WERI-Rb-1 (cell line): ENCODE results near the gene BCL2.
"Not testable (repeated sequence)": the region's sequence is repeated elsewhere in the genome, so short reads cannot be mapped to it uniquely, and the experiment has no call there.

ENCODE experiments used
- DNase-seq: peaks from one replicate; pipeline ENCODE4 v3.0.0-alpha.2; 2020
- H3K27ac ChIP-seq: fragments of 250-450 bp; sonication (Bioruptor Pico); 2 replicates; pipeline ENCODE4 v1.5.1; 2020; ENCODE audit warnings: mild to moderate bottlenecking, moderate library complexity
- H3K27me3 ChIP-seq: fragments of 250-450 bp; sonication (Bioruptor Pico); 2 replicates; pipeline ENCODE4 v1.5.1; 2021; ENCODE audit warnings: mild to moderate bottlenecking, low read depth, moderate library complexity; ENCODE audit not compliant: insufficient read depth, severe bottlenecking
- H3K36me3 ChIP-seq: fragments of 250-450 bp; sonication (Bioruptor Pico); 2 replicates; pipeline ENCODE4 v1.5.1; 2020; ENCODE audit warnings: mild to moderate bottlenecking, moderate library complexity
- H3K4me3 ChIP-seq: 2 replicates; pipeline ENCODE4 v1.5.1; 2011; ENCODE audit warnings: low read depth, mild to moderate bottlenecking, control low read depth, low read length
- H3K9me3 ChIP-seq: fragments of 250-450 bp; sonication (Bioruptor Pico); 2 replicates; pipeline ENCODE4 v1.5.1; 2021; ENCODE audit warnings: mild to moderate bottlenecking, moderate library complexity; ENCODE audit not compliant: severe bottlenecking
- TF ChIP-seq, protein P1 (sequence below): IDR thresholded peaks from 2 replicates; pipeline ENCODE4 v1.5.1; 2011; ENCODE audit warnings: low read depth, mild to moderate bottlenecking, control low read depth, inconsistent platforms, low read length

Gene BCL2

DNA sequence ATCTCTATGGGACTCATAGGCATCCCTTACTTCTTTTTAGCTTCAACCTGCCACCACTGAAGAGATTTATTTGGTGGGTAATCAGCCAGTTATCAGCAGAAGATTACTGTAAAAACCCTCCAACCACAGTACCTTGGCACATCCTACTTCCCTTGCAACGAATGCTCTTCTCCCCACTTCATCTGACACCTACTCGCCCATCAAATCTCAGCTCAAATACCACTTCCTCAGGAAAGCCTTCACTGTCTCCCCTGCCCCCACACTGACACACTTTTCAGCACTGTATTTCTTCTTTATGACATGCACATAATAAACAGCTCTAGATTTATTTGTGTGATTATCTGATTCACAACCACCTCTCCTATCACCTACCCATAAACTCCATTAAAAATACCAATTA is 44.4 kb upstream of the BCL2 start:
- no peak for DNase-seq
- Histone ChIP-seq H3K27ac (no peak overlapping the region), H3K36me3 (peaks cover 33% of the 10 kb centered on the region), H3K4me3 (no peak overlapping the region), H3K27me3 (no peaks in the 10 kb centered on the region), H3K9me3 (no peaks in the 10 kb centered on the region)
- TF ChIP-seq, protein P1, sequence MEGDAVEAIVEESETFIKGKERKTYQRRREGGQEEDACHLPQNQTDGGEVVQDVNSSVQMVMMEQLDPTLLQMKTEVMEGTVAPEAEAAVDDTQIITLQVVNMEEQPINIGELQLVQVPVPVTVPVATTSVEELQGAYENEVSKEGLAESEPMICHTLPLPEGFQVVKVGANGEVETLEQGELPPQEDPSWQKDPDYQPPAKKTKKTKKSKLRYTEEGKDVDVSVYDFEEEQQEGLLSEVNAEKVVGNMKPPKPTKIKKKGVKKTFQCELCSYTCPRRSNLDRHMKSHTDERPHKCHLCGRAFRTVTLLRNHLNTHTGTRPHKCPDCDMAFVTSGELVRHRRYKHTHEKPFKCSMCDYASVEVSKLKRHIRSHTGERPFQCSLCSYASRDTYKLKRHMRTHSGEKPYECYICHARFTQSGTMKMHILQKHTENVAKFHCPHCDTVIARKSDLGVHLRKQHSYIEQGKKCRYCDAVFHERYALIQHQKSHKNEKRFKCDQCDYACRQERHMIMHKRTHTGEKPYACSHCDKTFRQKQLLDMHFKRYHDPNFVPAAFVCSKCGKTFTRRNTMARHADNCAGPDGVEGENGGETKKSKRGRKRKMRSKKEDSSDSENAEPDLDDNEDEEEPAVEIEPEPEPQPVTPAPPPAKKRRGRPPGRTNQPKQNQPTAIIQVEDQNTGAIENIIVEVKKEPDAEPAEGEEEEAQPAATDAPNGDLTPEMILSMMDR: no peak

DNA sequence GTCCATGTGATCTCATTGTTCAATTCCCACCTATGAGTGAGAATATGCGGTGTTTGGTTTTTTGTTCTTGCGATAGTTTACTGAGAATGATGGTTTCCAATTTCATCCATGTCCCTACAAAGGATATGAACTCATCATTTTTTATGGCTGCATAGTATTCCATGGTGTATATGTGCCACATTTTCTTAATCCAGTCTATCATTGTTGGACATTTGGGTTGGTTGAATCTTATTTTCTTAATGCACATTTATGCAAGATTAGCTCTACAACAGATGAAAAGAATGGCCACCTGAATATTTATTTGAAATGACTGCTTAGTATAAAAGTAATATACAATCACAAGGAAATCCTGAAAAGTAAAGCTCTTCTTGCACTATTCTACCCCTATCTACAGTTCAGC is 43.9 kb upstream of the BCL2 start:
- H3K27ac ChIP-seq, H3K27me3 ChIP-seq, DNase-seq, H3K4me3 ChIP-seq, H3K9me3 ChIP-seq: not testable (repeated sequence)
- H3K36me3 ChIP-seq: peaks cover 38% of the 10 kb centered on the region

DNA sequence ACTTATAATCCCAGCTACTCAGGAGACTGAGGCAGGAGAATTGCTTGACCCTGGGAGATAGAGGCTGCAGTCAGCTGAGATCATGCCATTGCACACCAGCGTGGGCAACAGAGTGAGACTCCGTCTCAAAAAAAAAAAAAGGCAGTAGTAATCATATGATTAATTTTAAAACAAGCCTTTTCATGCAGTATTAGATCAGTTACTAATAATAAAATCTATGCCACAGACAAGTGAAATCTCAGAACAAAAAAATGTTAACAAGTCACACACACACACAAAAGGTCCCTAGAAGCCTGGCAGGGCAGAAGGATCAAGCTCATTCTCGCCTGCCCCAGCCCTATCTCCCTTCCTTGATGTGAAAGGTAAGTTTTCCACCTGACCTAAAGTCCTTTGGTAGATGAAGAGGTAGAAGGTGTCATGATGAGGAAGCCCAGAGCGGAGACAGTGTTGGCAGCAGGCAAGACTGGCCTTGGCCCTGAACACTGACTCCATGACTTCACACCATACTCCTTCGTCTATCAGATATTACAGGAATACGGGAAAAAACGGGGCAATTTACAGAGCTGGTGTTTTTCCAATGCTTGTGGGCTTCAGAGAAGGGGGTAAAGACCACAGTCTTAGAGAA is 36.8 kb upstream of the BCL2 start:
- H3K36me3 ChIP-seq: peaks cover 86% of the 10 kb centered on the region
- H3K4me3 ChIP-seq: no peak overlapping the region
- DNase-seq: no peak
- H3K27ac ChIP-seq: no peak overlapping the region
- TF ChIP-seq, protein P1: no peak
- H3K27me3 ChIP-seq: no peaks in the 10 kb centered on the region
- H3K9me3 ChIP-seq: no peaks in the 10 kb centered on the region

DNA sequence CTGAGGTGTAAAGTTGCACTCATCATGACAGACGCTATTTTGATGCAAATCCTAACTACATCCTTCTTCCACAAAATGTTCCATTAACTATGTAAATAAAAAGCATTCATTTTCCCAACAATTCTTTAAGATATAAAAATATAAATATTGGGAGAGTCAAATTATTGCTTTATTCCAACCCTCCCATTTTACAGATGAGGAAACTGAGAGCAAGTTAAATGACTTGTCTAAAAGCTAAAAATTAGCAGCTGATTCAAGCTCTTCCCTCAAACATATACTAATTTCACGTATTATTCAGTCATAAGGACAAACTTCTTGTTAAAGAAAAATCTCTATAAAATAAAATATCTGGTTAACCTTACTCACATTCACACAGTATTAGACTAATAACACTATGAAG is 30.7 kb upstream of the BCL2 start:
- DNase-seq: no peak
- peaks cover 92% of the 10 kb centered on the region for H3K36me3 ChIP-seq
- H3K4me3 ChIP-seq: no peak overlapping the region
- no peaks in the 10 kb centered on the region for H3K9me3 ChIP-seq
- H3K27me3 ChIP-seq: no peaks in the 10 kb centered on the region
- no peak overlapping the region for H3K27ac ChIP-seq
- TF ChIP-seq, protein P1: no peak

DNA sequence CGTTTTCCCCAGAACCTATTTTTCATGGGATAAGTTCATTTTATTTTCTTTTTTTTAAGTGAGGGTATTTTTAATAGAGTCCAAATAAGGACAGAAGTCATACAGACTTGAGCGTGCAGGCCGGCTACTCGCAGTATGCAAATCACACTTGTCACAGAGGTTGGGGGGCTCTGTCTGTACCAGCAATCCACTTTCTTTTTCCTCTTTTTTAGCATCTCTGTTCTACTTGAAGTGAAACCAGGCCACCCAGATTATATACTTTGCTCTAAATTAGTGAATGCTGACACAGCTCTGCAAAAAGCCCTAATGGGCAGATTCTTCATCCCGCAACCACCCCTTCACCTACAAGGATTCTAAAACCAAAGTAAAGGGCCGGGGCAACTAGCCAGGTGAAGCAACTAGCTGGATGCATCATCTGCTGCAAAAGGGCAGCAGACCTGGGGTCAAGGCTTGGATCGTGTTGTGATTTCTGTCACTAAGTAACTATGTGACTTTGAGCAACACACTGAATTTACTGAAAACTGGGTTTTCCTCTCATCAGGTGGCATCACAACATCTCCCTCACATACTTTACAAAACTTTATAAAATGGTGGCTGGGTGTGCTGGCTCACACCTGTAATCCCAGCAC is 29.1 kb upstream of the BCL2 start:
- Histone ChIP-seq H3K9me3 (no peaks in the 10 kb centered on the region), H3K27me3 (no peaks in the 10 kb centered on the region), H3K27ac (no peak overlapping the region), H3K36me3 (peaks cover 92% of the 10 kb centered on the region), H3K4me3 (no peak overlapping the region)
- TF ChIP-seq, protein P1: no peak
- no peak for DNase-seq

DNA sequence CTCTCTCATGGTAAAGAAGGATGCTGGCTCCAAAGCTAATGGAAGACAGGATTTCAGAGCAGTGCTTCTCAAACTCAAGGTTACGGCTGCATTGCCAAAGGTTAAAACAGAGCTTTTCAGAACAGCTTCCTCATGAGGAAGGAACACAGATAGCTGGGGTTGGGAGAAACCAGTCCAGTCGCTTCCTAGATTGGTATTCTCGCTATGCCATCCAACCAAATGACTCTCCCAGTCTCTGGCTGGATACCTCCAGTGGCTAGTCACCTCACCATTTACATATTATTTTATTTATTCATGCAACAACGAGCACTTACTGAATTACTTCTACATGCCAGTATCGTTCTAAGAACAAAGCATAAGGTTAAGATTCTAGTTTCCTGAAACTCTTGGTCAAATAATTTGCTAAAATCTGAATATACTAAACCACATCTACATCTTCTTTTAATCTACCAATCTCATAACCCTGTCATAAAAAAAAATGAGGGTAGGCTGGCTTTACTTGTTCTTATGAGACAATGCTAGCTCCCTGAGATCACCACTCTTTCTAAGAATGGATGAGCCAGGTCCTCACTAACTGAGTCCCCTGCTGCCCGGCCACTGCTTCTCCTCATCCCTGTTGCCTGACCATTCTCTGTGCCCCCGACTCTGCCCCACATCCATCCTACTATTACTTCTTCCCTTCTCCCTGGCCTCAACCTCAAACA is 27.1 kb upstream of the BCL2 start:
- TF ChIP-seq, protein P1: no peak
- no peak for DNase-seq
- H3K27me3 ChIP-seq: no peaks in the 10 kb centered on the region
- no peak overlapping the region for H3K27ac ChIP-seq
- H3K36me3 ChIP-seq: peaks cover 92% of the 10 kb centered on the region
- H3K4me3 ChIP-seq: no peak overlapping the region
- no peaks in the 10 kb centered on the region for H3K9me3 ChIP-seq
